Measurements from ENCODE around the gene TEK.

DNA sequence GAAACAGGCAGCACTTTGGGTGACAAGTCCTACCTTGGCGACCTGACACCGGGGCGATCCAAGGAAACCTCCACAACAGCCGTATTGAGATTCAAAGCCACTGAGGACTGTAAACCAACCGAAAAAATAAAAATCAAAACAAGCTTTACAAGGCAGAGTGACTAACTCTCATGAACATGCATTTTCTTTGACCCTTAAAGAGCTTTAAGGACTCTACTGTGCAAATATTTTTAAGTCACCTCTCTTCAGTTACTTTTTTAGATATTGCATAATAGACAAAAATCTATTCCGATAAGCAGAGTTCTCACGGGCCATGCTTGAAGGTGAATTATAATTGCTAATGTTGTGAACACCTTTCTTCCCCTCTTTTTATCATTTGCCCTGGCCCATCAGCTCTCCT, 149.6 kb downstream of the TEK start:
- no peak for TF ChIP-seq EZH2phosphoT487 (IDR thresholded peaks at IDR 0.05; ENCODE audit: low read depth, severe bottlenecking, unreplicated experiment)
- TF ChIP-seq EZH2 (IDR thresholded peaks at IDR 0.05; ENCODE audit: borderline replicate concordance) = no peak
